Upper lobe of left lung (tissue), 4 donors: ENCODE measurements around the gene MSI2.

Source experiments
- EP300 ChIP-seq, 4 donors: sonication (generic); formaldehyde crosslinking; IDR thresholded peaks; one replicate each; pipeline ENCODE4 v1.5.1; 2017; ENCODE audit warnings: antibody characterized with exemption in 4 of 4, control low read depth in 2 of 4
- POLR2A ChIP-seq, 4 donors: fragments of 450-650 bp; IDR thresholded peaks; one replicate each; pipeline ENCODE4 v1.5.1; 2016 to 2017; ENCODE audit warnings: antibody characterized with exemption in 4 of 4, mild to moderate bottlenecking in 2 of 4
- POLR2AphosphoS5 ChIP-seq, 2 donors: sonication (generic); formaldehyde crosslinking; IDR thresholded peaks; one replicate each; pipeline ENCODE4 v1.5.1; 2017; ENCODE audit warnings: antibody characterized with exemption in 2 of 2
- TF ChIP-seq, protein P1 (sequence below), 6 experiments: fragments of 450-650 bp in 4 of 6; fragments of 200-600 bp in 2 of 6; sonication (generic) in 2 of 6; IDR thresholded peaks; one replicate each; pipeline ENCODE4 v1.5.1; 2016 to 2019; ENCODE audit warnings: antibody characterized with exemption in 6 of 6

DNA sequence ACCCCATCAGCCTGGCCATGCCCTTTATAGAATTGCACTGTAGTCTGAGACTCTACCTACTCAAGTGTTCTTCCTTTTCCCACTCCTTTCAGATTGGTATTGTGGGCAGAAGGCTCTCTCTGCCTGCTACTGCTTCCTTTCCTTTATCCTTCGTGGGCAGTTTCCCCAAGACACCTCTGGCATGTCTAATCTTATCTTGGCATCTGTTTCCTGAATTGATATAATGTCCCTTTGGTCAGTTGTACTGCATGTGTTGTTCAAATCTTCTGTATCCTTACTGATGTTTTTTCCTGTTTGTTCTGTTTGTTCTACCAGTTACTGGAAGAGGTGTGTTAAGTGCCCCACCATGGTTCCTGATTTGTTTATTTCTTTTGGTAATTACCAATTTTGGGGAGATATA, 29.5 kb upstream of the MSI2 start:
- TF ChIP-seq, protein P1, sequence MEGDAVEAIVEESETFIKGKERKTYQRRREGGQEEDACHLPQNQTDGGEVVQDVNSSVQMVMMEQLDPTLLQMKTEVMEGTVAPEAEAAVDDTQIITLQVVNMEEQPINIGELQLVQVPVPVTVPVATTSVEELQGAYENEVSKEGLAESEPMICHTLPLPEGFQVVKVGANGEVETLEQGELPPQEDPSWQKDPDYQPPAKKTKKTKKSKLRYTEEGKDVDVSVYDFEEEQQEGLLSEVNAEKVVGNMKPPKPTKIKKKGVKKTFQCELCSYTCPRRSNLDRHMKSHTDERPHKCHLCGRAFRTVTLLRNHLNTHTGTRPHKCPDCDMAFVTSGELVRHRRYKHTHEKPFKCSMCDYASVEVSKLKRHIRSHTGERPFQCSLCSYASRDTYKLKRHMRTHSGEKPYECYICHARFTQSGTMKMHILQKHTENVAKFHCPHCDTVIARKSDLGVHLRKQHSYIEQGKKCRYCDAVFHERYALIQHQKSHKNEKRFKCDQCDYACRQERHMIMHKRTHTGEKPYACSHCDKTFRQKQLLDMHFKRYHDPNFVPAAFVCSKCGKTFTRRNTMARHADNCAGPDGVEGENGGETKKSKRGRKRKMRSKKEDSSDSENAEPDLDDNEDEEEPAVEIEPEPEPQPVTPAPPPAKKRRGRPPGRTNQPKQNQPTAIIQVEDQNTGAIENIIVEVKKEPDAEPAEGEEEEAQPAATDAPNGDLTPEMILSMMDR (IDR thresholded peaks at IDR 0.05): no peak
- no peak for TF ChIP-seq POLR2AphosphoS5 (IDR thresholded peaks at IDR 0.05)
- TF ChIP-seq EP300 (IDR thresholded peaks at IDR 0.05): peak in 2 of 4 donors; percentile 80 to 93
- TF ChIP-seq POLR2A (IDR thresholded peaks at IDR 0.05): no peak
